Adrenal gland (tissue), 5 donors: Measurements from ENCODE around the gene AFAP1.

Source experiments
- POLR2A ChIP-seq, 2 donors: fragments of 450-650 bp; IDR thresholded peaks; one replicate each; pipeline ENCODE4 v1.6.1; 2017; ENCODE audit warnings: antibody characterized with exemption in 2 of 2, mild to moderate bottlenecking in 2 of 2, moderate library complexity in 1 of 2
- TF ChIP-seq, protein P1 (sequence below), 6 experiments: fragments of 450-650 bp in 4 of 6; fragments of 200-600 bp in 2 of 6; sonication (generic) in 1 of 6; IDR thresholded peaks; 1 replicate in 5 of 6; 2 replicates in 1 of 6; pipeline versions ENCODE4 v1.5.1 to v1.8.0; 2016 to 2021; ENCODE audit warnings: antibody characterized with exemption in 6 of 6, mild to moderate bottlenecking in 2 of 6, moderate library complexity in 1 of 6
- donor health status: DM: no; HTN: no; CAD: no.

DNA sequence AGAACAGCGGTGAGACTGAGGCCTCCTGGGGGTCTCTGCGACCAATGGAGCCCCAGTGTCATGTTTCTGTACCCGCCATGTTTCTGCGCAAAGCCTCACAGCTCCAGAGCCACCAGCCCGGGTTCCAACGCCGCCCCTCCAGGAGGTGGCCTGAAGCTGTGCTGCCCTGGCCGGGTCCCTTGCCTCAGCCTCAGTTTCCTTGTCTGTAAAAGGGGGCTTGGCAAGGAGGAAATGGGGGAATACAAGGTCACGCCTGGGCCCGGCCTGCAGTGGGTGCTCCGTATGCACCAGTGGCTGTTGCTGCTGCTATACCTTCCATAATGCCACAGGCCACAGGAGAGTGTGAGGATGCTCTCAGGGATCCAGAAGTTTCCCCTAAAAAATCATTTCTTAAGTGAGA, 229.5 kb downstream of the AFAP1 start:
- TF ChIP-seq, protein P1, sequence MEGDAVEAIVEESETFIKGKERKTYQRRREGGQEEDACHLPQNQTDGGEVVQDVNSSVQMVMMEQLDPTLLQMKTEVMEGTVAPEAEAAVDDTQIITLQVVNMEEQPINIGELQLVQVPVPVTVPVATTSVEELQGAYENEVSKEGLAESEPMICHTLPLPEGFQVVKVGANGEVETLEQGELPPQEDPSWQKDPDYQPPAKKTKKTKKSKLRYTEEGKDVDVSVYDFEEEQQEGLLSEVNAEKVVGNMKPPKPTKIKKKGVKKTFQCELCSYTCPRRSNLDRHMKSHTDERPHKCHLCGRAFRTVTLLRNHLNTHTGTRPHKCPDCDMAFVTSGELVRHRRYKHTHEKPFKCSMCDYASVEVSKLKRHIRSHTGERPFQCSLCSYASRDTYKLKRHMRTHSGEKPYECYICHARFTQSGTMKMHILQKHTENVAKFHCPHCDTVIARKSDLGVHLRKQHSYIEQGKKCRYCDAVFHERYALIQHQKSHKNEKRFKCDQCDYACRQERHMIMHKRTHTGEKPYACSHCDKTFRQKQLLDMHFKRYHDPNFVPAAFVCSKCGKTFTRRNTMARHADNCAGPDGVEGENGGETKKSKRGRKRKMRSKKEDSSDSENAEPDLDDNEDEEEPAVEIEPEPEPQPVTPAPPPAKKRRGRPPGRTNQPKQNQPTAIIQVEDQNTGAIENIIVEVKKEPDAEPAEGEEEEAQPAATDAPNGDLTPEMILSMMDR (IDR thresholded peaks at IDR 0.05) = no peak
- no peak for TF ChIP-seq POLR2A (IDR thresholded peaks at IDR 0.05)
